SKM-1 treated with dmso at 0.1 percent for 144 hours (cell line): ENCODE data around the gene CD9.
"Not testable (repeated sequence)": the region's sequence is repeated elsewhere in the genome, so short reads cannot be mapped to it uniquely, and the experiment has no call there.

Experiments used
- DNase-seq: peaks from one replicate; lab custom pipeline; 2025; ENCODE audit not compliant: unreplicated experiment; lab: John Stamatoyannopoulos, UW

CD9 gene, protein sequence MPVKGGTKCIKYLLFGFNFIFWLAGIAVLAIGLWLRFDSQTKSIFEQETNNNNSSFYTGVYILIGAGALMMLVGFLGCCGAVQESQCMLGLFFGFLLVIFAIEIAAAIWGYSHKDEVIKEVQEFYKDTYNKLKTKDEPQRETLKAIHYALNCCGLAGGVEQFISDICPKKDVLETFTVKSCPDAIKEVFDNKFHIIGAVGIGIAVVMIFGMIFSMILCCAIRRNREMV

DNA sequence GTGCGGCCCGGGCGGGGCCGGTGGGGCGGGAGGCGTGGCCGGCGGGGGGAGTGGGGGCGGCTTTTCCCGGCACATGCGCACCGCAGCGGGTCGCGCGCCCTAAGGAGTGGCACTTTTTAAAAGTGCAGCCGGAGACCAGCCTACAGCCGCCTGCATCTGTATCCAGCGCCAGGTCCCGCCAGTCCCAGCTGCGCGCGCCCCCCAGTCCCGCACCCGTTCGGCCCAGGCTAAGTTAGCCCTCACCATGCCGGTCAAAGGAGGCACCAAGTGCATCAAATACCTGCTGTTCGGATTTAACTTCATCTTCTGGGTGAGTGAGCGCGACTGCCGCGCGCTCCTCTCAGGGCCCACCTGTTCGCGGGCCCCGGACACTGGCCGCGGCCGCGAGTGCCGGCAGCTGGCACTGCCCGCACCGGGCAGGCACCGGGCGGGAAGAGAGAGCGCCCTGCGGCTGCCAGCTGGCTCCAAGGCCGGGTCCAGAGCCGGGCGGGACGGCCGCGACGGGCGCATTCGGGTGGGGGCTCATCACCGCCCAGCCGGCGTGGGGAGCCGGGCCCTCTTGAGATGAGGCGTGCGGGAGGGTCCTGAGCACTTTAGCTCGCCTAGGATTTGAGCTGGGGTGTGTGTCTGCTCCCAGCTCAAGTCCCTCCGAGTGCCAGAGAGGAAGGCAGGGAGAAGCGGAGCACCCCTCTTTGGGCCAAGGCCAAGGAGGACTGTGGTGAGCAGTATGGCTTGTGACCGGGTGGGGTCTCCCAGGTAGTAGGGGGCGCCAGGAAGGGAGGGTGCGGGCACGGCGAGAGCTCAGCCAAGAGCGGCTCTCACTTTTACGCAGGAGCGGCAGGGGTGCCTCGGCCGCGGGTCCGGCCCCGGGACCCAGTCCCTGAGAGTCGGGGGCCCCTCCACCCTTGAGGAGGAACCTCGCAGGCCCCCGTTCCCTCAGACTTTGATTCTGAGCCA, at the start of gene CD9:
Gene CD9, plus strand, starts transcription at position 145 of the 957 bp plus-strand sequence. Its CDS starts 100 bp downstream, at position 245.
- no peak for DNase-seq

DNA sequence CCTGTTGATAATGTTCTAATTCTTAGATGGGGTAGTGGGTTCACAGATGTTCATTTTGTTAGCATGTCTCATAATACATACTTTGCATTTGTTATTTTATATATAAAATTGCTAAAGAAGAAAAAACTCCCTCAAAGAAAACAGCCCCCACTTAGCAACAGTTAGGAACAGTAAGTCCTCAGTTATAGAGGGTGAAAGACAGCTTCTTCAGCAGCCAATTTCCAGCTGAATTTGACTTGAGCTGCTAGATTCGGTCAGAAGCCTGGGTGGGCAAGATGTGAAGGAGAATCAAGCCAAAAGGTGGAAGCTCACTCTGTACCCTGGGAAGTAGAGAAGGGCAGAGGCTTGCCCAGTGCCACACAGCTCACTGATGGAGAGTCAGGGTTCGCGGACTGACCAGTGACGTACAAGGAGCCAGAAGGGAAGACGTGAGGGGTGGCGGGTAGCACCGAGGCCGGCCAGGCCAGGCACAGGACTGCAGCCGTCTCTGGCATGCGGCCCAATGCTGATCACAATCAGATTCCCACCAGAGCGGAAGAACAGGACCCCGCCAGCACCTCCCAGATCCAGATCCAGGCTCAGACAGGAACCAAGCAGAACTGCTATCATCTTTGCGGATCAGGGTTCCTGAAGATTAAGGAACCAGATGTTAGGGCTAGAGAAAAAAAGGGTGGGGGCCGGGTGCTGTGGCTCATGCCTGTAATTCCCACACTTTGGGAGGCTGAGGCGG, 45.3 kb upstream of the CD9 start:
- DNase-seq, result no peak

DNA sequence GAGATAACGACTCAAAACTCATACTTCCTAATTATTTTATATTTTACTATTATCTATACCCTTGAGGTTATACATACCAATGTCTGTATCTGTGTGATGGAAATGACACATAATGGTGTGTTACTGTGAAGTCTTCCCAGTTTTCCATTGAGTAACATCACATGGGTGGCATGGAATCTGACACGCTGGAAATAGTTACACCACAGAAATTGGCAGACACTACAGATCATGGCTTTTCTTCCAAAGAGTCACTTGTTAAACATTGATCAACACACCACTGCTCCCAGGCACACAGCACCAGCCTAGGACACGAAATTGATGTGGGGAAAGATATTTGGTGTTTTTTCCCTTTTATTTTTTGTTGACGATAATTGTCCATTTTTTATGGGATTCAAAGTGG, 42.7 kb upstream of the CD9 start:
- DNase-seq, result no peak

DNA sequence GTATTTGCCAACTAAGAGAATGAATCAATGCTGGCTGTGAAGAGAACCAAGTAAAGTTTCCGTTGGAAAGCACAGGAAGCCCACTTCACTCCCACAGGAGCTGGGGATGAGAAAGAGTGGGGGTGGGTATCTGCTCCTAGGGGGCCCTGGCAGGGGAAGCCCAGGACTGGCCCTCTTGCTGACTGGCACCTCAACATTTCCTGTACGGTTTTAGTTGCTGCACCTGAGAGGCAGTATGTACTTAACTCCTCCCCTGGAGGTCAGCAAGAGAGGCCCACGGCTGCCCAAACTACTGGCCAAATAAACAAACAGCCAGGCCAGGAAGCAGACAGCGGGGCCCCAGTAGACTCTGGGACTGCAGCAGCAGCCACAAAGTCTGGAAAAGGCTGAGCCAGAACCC, 41.9 kb upstream of the CD9 start:
- DNase-seq, result no peak

DNA sequence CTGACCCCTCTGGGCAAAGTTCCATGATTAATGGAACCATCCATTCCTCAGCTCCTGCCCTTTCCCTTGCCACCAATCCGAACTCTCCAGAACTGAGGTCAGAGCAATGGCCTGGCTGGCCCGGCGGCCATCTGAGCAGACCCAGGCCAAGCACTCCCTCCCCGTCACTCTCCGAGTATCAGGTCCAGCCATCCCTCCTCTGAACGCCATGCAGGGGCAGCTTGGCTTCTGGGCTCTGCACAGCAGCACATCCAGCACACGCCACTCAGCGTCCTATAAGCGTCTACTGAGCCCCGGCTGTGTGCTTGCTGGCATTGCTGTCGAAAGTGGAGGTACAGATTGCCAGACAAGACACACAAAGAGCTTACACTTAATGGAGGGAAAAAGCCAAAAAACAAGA, 41.5 kb upstream of the CD9 start:
- no peak for DNase-seq

DNA sequence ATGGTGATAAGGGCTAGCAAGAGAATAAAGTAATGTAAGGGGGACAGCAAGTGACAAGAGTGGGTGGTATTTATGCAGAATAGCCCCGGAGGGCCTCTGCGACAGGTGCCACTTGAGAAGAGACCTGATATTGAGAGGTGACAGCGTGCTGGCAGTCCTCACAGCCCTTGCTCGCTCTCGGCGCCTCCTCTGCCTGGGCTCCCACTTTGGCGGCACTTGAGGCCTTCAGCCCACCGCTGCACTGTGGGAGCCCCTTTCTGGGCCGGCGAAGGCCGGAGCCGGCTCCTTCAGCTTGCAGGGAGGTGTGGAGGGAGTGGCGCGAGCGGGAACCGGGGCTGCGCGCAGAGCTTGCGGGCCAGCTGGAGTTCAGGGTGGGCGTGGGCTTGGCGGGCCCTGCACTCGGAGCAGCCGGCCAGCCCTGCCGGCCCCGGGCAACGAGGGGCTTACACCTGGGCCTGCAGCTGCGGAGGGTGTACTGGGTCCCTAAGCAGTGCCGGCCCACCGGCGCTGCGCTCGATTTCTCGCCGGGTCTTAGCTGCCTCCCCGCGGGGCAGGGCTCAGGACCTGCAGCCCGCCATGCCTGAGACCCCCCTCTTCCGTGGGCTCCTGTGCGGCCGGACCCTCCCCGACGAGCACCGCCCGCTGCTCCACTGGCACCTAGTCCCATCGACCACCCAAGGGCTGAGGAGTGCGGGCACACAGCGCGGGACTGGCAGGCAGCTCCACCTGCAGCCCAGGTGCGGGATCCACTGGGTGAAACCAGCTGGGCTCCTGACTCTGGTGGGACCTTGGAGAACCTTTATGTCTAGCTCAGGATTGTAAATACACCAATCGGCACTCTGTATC, 40.8 kb upstream of the CD9 start:
- not testable (repeated sequence) for DNase-seq

DNA sequence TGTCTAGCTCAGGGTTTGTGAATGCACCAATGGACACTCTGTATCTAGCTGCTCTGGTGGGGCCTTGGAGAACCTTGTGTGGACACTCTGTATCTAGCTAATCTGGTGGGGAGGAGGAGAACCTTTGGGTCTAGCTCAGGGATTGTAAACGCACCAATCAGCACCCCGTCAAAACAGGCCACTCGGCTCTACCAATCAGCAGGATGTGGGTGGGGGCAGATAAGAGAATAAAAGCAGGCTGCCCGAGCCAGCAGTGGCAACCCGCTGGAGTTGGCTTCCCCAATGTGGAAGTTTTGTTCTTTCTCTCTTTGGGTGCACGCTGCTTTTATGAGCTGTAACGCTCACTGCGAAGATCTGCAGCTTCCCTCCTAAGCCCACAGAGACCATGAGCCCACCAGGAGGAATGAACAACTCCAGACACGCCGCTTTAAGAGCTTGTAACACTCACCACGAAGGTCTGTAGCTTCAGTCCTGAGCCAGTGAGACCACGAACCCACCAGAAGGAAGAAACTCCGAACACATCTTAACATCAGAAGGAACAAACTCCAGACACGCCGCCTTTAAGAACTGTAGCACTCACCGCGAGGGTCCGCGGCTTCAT, 40.1 kb upstream of the CD9 start:
- DNase-seq, result not testable (repeated sequence)

DNA sequence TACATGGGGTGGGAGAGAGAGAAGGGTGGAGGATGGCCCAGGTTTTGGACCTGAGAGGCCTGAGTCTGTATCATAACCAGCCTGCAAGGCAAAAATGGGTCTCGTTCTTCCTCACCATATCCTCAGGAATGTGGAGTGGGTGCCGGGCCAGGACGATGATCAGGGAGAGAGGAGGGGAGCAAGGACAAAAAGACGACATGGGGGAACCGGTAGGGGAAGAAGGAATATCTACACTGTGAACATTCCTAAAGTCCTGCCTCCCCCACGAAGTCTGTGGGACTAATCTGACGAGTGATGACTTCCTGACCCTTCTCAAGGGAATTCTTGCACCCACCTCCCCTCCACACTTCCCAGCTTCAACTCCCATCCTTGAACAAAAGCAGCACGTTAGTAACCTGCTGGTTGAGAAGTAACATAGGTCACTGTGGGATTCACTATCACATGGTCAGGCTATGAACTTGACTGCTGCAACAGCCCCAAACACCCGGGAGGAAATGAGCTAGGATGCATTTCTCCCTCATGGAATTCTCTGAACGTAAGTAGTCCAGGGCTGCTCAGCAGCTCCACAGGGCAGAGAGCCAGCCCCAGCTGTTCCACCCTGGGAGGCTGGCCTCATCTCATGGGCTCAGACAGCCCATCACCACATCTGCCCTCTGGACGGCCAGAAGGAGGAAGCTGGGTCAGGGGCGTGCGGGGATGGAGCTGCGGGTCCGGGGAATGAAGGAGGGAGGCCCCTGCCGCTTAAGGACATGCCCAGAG, 38.9 kb upstream of the CD9 start:
- DNase-seq, result no peak

DNA sequence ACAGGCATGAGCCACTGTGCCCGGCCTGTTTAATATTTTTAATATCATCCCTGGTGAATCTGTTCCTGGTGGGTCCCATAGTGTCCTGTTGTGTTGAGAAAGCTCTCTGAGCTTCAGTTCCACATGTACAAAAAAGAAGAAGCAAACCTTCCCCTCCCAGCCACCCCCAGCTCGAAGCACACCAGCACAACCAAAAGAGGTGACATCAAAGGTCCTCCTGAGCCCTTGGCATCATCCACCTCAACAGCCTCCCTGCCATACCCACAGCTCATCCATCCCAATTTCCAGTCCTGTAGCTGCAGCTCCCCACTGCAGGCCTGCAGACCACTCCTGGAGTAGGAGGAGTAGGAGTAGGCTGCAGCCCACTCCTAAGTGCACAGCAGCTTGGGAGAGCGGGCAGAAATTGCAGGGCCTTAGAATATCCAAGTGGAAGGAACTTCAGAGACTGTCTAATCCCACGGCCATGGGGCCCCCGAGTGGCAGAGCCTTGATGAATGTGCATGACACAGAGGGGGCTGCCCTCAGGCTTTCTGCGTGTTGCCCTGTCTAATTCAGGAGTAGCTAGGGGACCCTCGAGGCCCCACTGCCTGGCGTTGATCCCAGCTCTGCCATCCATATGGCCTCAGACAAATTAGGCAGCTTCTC, 36.7 kb upstream of the CD9 start:
- DNase-seq, result no peak

DNA sequence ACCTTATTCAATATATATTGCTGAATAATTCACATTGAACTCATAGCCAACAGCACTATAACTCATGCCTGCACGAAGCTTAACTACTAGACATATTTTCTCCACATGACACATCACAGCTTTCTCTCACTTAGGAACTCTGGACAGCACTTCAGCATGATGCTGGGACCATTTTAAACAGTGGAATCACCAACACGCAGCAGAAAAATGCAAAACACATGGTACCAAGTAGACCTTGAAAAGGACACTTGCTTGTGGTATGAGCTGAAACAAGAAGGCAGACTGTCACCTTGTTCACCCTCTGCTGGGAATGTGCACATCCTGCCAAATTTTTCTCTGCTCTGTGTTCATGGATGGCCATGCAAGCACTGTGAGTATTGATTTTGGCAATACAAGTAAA, 34.8 kb upstream of the CD9 start:
- DNase-seq, result no peak

DNA sequence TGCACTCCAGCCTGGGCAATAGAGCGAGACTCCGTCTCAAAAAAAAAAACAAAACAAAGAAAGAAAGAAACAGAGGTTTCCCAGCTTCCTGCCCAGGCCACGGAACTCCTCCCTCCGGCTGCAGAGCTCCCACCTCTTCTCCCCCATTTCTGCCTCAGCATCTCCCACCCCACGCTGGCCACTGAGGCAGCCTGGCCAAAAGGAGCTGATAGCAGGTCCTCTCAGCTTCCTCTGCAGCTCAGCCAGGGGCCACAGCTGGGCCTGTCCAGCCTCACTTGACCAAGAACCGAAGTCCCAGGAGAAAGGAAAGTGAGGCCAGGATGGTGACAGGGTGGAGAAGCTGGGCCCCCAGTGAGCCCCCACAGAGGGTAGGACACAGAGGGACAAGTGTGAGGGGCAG, 33.4 kb upstream of the CD9 start:
- no peak for DNase-seq

DNA sequence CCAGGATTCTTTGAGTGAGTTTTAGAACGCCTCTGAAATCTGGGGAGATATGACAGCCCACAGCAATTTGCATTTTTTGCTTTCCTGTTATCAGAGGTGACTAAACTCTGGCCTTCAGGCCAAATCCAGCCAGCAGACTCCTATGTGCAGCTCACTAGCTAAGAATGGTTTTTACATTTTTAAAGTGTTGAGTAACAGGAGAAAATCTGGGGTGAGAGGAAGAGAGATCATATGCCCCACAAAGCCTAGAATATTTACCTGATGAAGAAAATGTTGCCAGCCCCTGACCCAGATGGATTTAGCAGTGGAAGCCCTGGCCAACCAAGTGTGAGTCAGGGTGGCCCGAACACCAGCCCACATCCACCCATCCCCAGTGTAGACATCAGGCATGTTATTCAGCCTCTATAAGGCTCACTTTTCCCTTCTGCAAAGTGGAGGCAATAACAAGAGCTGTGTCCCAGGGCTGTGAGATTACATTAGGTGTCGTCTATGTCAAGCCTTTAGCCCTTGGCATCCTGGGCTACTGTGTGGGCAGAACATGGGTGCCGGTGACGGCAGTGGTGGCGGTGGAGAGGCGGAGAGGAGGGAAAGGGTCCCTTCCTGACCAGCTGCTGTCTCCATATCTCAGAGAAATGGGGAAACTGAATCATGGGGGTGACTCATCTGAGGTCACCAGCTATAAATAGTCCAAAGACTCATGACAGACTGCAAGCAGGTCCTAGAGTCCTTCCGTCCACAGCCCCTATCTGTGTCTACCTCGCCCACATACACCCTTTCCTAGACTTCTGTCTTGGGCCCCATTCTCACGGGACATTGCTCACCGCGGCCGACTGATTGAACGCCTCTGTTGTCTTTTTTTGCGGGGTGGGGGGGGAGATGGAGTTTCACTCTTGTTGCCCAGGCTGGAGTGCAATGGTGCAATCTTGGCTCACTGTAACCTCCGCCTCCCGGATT, 32.6 kb upstream of the CD9 start:
- DNase-seq, result peak; percentile 56

DNA sequence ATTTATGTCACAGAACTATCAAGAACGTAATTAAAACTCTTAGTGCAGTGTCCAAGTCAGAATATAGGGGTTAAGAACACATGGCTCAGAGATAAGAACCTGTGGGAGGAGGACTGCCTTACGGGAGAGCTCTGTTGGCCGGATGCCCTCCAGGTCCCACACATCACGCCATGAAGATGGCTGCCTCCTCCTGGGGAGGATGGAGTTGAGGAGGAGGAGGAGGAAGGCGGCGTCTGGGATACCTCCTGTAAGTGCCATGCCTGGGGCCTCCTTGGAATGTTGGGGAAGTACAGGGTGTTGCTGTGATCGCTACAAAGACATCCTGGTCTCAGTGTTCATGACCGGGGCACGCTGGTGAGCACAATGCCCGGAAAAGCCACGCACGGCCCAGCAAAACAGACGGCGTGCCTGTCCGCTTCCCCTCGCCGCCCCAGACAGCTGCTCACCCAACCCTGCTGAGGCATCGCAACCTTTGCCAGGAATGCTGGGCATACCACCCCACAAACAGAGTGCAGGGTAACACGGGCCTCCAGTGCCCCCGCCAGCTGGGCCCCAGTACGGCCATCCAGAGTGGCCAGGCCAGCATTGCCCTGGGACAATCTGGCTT, 28.7 kb upstream of the CD9 start:
- no peak for DNase-seq

DNA sequence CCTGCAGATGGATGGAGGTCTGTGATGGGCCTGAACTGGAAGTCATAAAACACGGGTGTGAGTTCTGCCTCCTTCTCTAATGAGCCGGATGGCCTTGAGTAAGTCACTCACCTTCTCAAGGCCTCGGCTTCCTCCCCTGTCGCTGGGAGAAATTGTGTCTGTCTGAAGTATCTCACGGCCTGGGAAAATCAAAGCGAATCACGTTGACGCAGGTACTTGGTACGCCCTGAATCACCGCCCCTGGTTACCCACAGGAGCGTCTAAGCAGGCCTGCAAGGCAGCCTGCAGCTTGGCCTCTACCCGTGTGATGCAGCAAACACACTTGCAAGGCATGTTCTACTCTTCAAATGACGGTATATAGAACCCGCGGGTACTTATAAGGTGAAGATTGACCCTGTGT, 28.1 kb upstream of the CD9 start:
- no peak for DNase-seq

DNA sequence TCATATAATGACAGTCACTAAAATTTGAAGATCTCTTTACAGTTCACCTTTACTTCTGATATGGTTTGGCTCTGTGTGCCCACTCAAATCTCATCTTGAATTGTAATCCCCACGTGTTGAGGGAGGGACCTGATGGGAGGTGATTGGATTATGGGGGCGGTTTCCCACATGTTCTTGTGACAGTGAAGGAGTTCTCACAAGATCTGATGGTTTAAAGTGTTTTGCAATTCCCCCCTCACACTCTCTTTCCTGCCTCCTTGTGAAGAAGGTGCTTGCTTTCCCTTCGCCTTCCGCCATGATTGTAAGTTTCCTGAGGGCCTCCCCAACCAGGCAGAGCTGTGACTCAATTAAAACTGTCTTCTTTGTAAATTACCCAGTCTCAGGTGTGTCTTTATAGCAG, 27.3 kb upstream of the CD9 start:
- DNase-seq, result no peak

DNA sequence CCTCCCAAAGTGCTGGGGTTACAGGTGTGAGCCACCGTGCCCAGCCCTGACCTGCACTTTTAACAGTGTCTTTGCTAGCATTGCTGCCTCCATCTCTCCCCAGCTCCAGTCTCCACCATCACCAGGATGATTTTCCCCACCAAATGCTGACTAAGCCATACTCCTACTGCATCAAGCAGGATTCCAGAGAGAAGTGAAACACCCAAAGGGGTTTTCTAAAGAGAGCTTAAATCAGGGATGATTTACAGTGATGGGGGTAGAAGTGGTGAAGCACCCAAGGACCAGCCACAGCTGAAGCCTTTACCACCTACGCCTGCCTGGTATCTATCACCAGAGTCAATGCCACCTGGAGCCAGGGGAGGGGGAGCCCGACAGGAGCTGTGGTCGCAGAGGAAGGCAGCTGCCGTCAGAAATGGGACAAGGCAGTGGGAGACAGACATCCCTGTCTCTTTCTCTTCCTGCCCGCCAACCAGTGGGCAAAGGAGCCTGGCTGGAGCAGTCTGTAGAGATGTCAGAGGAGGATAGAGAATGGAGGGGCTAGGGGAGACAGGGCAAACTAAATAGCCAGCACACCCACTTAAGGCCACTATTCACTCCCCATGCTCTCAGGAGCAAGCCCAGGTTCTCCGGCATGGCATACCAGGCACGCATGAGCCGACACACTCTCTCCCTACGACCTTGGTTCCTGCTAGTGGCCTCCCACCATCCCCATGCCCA, 22.4 kb upstream of the CD9 start:
- DNase-seq, result no peak
